ENCODE data around the gene RELN.

Gene RELN

GRCh38 chr7:103989785-103990767 is 618 bp upstream of the RELN start:
- DNase-seq = peak; percentile 85

GRCh38 chr7:103988468-103989199 is 824 bp downstream of the RELN start:
- peak; percentile 64 for DNase-seq

GRCh38 chr7:103987451-103987850 is 2.0 kb downstream of the RELN start:
- DNase-seq = peak; percentile 75

- no peak for DNase-seq
These were observed 3.8 kb downstream of the RELN start for GRCh38 chr7:103985565-103986126.

- DNase-seq = no peak
These were observed 5.4 kb downstream of the RELN start for GRCh38 chr7:103984050-103984449.

- no peak for DNase-seq
These were observed 6.1 kb downstream of the RELN start for GRCh38 chr7:103983201-103983977.

- DNase-seq = no peak
These were observed 8.4 kb downstream of the RELN start for GRCh38 chr7:103981003-103981423.

GRCh38 chr7:103972779-103973434 is 16.6 kb downstream of the RELN start:
- peak; percentile 27 for DNase-seq

- DNase-seq = no peak
These were observed 22.1 kb downstream of the RELN start for GRCh38 chr7:103967401-103967800.

GRCh38 chr7:103966593-103967277 is 22.7 kb downstream of the RELN start:
- DNase-seq = no peak

- DNase-seq = no peak
These were observed 25.2 kb downstream of the RELN start for GRCh38 chr7:103964269-103964668.

GRCh38 chr7:103962070-103962469 is 27.4 kb downstream of the RELN start:
- DNase-seq = no peak

GRCh38 chr7:103958284-103958818 is 31.1 kb downstream of the RELN start:
- DNase-seq = no peak

GRCh38 chr7:103955985-103956384 is 33.5 kb downstream of the RELN start:
- no peak for DNase-seq

- DNase-seq = no peak
These were observed 37.0 kb downstream of the RELN start for GRCh38 chr7:103952408-103952807.

GRCh38 chr7:103951311-103951710 is 38.1 kb downstream of the RELN start:
- DNase-seq = no peak

GRCh38 chr7:103949374-103949773 is 40.1 kb downstream of the RELN start:
- no peak for DNase-seq

GRCh38 chr7:103947026-103947655 is 42.3 kb downstream of the RELN start:
- DNase-seq = peak; percentile 23

GRCh38 chr7:103944230-103944900 is 45.1 kb downstream of the RELN start:
- no peak for DNase-seq

- no peak for DNase-seq
These were observed 47.5 kb downstream of the RELN start for GRCh38 chr7:103941976-103942375.

All from NCI-H82 (cell line).